HPDE6-E6E7 (cell line): Measurements from ENCODE around the gene ALPG.
"Not testable (repeated sequence)": the region's sequence is repeated elsewhere in the genome, so short reads cannot be mapped to it uniquely, and the experiment has no call there.

Experiments used
- DNase-seq: peaks from one replicate; pipeline ENCODE4 v3.0.0; 2011; ENCODE audit warnings: missing footprints; ENCODE audit errors: extremely low spot score

Gene ALPG

GRCh38 chr2:232419245-232420072 lies 12.8 kb downstream of the ALPG start:
- DNase-seq, result no peak

- DNase-seq, result no peak
Measured at GRCh38 chr2:232420073-232420454, 13.4 kb downstream of the ALPG start.

- peak; percentile 29 for DNase-seq
Measured at GRCh38 chr2:232420463-232421188, 14.0 kb downstream of the ALPG start.

DNA sequence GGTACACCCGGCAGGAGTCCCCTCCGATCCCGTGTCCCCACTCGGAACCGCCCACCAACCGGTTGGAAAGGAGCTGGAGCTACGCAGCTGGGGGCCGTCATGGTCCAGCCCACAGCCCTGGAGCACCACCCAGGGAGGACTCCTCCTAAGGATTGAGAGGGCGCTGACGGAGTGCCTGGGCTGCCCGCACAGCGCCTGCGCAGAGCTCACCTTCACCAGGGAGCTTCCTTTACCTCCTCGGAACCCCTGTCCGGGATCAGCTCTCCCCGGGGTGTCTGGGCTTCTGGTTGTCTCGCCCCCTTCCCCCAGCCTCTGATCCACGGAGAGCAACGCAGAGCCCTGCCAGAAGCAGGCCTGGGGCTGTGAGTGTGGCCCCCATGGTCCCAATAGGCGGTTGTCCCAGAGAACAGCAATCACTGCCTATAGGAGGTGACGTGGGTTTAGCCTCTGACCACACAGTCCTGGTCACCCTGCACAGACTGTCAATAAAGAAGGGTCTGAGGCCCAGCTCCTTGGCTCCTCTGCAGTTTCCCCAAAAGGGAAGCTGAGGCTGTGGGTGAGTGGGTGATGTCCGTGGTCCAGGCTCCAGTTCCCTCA lies 14.6 kb downstream of the ALPG start:
- no peak for DNase-seq

DNA sequence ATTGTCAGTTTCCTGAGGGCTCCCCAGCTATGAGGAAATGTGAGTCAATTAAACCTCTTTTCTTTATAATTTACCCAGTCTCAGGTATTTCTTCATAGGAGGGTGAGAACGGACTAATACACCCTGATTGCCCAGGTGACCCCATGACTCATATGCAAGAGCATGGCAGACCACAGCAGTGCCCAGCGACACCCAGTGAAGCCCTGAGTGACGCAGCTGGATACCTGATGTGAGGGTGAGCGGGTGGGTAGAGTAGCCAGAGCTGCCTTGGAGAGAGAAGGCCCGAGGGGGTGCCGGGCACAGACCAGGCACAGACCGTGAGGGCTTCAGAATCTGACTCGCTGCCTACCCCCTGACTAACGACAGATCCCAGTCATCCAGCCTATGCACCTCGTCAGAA lies 15.4 kb downstream of the ALPG start:
- DNase-seq, result no peak

GRCh38 chr2:232422996-232423395 lies 16.4 kb downstream of the ALPG start:
- DNase-seq, result not testable (repeated sequence)

GRCh38 chr2:232423407-232423806 lies 16.8 kb downstream of the ALPG start:
- DNase-seq, result not testable (repeated sequence)

DNA sequence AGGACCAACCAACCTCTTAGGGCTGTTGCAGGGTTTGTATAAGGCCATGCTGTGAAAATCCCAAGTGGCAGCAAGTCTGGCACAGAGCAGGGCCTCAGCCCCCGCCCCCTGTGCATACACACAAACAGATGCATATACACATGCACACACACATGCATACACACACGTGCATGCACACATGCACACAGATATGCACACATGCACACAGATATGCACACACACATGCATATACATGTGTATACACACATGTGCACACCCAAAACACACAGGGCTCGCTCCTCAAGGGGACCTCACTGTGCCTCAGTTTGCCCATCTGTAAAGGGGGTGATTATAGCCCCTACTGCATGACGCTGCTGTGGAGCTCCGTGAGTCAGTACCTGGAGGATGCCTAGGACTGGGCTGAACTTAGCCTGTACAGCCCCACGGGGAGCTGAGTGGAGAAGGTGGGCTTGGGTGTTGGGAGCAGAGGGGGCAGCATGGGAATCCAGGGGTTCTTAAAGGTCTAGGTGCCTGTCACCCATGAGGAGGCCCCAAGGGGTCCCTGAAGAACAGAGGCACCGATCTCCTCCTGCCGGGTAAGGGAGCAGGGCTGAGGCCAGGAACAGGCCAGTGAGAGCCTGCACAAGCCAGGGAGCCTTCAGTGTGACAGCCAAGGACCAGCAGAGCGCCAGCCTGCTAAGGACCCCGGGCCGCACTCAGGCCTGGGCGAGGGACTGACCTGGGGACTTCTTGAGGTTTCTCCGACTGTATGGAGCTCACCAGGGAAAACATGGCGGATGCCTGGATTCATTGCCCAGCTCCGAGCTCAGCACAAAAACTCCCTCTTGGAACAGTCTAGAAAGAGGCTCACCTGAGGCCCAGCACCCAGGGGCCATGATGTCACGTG lies 25.3 kb downstream of the ALPG start:
- no peak for DNase-seq

- DNase-seq, result no peak
Measured at GRCh38 chr2:232432598-232433184, 26.0 kb downstream of the ALPG start.

DNA sequence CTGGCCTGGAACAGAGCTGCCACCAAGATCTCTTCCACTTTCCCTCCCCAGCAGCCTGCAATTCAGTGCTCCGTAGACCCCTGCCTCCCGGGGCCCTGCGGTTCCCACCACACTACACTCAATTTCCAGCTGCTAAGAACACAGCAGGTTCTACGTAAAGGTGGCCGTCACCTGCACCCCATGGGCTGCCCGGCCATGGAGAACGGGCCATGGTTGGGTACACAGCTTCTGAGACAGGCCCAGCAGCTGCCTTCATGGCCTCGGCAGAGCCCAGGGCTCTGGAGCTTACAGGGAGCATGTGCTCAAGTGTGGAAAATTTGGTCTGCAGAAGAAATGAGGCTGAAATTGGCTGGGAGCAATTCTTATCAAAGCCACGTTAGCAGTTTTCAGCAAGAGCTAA lies 27.0 kb downstream of the ALPG start:
- not testable (repeated sequence) for DNase-seq

GRCh38 chr2:232434091-232434490 lies 27.4 kb downstream of the ALPG start:
- no peak for DNase-seq

DNA sequence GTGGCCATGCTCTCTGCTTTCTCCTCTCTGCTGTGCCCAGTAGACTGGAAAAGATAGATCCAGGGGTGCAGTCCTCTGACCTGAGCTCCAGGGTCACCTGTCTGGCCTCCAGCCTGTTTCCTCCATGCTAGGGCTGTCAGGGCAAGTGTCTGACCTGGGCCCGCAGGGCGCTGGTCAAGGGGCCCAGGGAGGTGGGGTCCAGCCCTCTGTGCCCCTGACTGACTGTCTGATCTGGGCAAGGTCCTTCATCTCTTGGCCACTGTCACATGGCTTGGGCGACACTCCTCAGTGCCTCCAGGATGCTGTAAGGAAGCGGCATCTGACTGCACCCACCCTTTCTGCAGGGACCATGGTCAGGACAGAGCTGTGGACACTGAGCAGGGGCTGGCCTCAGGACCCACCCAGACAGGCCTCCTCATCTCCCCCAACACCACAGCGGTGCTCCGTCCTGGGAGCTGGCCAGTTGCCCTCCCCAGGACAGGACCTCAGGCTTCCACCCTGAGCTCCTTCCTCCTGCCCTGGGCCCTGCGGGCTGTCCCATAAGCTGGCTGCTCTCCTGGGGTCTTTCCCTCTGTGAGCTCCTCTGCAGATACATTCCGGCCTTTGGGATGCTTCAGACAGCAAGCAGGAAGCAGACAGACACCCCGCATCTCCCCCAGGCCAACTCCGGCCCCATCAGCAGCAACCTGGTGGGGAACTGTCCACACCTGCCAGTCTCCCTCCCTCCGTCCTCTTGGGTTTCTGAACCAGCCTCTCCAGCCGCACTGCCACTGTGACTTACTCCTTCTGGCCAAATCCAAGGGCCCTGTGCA lies 28.1 kb downstream of the ALPG start:
- DNase-seq, result no peak

GRCh38 chr2:232435375-232435648 lies 28.7 kb downstream of the ALPG start:
- no peak for DNase-seq

GRCh38 chr2:232435805-232436204 lies 29.2 kb downstream of the ALPG start:
- DNase-seq, result no peak

DNA sequence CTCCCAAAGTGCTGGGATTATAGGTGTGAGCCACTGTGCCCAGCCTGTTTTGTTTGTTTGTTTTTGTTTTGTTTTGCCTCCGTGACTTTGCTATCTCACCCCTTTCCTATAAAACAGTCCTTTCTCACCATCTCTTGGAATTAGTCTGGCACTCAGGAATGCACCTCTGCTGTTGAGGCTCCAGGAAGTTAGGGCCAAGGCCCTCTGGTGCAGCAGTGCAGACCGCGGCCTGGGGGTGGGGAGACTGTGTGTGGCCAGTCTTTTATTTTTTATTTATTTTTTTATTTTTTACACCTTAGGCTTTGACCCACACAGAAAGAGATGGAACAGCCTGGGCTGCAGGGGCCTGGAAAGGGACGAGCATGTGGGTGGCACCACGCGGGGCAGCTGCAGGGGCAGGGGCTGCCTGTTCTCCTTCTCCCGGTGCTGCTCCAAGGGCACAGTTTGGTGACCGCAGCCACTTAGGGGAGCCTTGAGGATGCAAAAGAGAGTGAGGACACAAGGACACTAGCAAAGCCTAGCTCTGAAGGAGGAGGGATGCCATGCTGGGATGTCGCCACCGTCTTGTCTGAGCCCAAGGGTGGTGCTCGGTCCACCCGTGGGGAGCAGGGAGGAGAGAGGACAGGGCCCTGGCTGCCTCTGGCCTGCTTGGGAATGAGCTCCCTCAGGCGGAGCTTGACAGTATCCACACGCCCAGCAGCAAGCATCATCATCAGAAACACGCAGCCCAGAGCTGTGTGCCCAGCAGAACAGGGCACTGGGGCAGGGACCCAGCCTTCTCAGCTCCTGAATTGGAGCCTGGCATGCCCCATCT lies 29.9 kb downstream of the ALPG start:
- DNase-seq, result no peak

- no peak for DNase-seq
Measured at GRCh38 chr2:232437195-232437571, 30.5 kb downstream of the ALPG start.

- no peak for DNase-seq
Measured at GRCh38 chr2:232438091-232438490, 31.4 kb downstream of the ALPG start.

DNA sequence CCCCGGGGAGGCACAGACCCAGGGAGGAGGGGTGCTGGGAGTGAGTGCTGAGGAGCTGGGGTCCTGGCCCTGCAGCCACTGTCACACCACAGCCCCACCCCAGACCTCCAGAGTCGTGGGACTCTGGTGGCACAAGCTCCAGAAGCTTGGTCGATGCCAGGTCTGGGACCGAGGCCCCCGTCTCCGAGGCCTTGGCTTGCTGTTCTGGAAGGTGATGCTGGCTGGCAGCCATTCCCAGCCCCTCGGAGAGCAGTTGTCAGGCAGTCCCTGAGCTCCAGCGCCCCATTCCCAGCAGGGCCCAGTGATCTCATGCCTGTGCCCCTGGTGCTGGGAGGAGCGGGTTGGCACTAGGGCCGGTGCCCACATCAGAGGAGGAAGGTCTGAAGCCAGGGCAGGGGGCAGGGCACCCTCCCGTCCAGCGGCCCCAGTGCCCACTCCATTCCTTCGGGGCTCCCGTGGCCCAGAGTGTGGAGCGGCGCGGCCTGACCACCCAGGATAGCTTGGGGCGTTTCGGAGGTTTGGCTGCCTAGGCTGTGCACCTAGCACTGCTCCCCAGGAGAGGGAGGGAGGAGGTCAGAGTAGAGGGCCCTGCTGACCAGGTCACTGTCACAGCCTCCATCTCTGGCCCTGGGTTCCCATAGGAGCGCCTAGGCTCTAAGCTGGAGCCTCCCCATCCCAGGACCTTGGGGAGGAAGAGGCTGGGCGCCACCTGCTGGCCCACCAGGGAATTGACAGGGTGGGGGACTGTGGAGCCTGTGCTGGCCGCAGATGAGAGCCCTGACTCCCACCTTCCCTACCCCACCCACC lies 32.5 kb downstream of the ALPG start:
- no peak for DNase-seq

DNA sequence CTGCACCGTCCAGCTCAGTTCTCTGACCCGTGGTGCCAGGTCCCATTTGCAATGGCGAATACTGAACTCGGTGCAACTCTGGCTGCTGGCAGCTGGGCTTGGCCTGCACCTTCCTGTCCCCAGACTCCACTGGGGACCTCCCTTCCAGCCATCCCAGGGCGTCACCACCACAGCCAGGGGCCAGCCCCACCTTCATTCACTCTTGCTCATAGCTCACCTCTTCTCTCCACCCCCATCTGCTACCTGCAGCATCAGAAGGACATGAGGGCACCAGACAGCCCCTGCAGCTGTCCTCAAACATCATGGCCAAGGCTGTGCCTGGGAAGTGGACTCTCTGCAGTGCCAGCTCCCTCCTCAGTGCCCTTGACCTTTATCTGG lies 33.1 kb downstream of the ALPG start:
- DNase-seq, result no peak
